DMS79 treated with DMSO at 0.1 percent for 48 hours (cell line): Measurements from ENCODE around the gene RNASE13.

Experiments
- DNase-seq: peaks from one replicate; lab custom pipeline; 2025; lab: John Stamatoyannopoulos, UW

The RNASE13 gene

DNA sequence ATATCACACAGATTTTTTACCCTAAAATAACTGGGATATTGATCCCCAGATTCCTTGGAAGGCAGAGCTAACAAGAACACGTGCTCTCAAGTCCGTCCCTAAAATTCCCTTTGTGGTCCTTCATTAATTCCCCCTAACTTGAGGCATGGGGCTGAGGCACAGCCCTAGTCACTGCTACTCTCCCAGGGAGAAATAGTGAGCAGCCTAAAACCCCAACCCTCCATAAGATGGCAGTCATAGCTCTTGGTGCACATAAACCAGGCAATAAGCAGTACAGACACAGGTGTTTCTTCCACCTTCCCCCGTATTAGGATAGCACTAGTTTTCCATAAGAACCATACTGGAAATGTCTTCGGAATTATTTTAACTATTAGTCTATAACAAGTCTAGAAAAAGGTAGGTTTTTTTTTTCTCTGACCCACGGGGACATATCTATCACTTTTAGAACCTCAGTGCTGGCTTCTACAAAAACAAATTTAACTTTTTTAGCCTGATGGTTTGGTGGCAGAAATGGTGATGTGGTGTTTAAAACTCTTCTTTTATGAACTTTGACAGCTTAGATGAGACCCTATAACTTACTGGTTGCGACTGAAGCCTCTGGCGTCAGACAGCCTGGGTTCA, 32.4 kb upstream of the RNASE13 start:
- DNase-seq, result peak; percentile 53

DNA sequence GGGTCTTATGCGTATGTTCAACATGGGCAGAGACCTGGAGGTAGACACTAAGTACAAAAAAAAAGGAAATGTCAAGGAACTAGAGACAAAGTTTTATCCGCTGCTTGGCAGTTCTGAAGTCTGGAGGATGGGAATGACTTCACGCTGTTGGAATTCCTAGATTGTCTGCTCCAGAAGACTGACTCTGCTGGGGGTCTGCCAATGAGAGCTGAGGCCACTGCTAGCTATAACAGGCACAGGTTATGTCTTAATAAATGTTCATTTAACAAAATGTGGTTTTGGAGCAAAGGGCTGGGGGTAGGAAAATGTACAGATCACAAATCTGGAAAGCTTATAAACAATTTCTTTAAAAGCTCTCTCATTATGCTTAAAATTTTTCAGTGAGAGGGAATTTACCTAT, 28.9 kb upstream of the RNASE13 start:
- no peak for DNase-seq

GRCh38 chr14:21061347-21061668, 26.7 kb upstream of the RNASE13 start:
- no peak for DNase-seq

- DNase-seq, result no peak
Observed at GRCh38 chr14:21060614-21061346, 26.2 kb upstream of the RNASE13 start.

- DNase-seq, result no peak
Observed at GRCh38 chr14:21059842-21060613, 25.4 kb upstream of the RNASE13 start.

DNA sequence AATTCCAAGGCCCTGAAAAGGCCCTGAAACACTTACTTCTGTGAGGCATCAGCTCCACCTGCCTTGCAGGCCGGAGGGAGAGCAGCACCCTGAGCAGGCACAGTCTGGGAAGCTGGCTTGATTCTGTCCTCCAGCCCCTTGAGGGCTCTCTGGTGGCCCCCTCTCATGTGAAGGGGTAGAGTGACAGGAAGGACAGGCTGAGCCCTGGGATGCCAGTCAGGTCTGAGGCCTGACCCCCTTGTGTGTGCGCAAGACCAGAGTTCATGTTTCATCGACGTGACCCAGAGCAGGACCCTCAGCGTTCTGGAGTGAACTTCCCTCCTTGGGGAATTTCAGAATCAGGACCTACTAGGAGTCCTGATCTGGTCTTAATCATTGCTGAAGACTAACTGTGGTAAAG, 24.3 kb upstream of the RNASE13 start:
- DNase-seq, result no peak

GRCh38 chr14:21057803-21058675, 23.4 kb upstream of the RNASE13 start, which contains the start of gene RNASE8:
RNASE8 (plus strand) TSS chr14:21057822; CDS start chr14:21057893, 71 bp downstream.
- no peak for DNase-seq

- DNase-seq, result no peak
Observed at GRCh38 chr14:21056520-21057163, 22.0 kb upstream of the RNASE13 start.

GRCh38 chr14:21055432-21056117, 21.0 kb upstream of the RNASE13 start:
- DNase-seq, result no peak

- DNase-seq, result no peak
Observed at GRCh38 chr14:21054768-21055145, 20.1 kb upstream of the RNASE13 start.

- DNase-seq, result no peak
Observed at GRCh38 chr14:21054123-21054767, 19.6 kb upstream of the RNASE13 start.

DNA sequence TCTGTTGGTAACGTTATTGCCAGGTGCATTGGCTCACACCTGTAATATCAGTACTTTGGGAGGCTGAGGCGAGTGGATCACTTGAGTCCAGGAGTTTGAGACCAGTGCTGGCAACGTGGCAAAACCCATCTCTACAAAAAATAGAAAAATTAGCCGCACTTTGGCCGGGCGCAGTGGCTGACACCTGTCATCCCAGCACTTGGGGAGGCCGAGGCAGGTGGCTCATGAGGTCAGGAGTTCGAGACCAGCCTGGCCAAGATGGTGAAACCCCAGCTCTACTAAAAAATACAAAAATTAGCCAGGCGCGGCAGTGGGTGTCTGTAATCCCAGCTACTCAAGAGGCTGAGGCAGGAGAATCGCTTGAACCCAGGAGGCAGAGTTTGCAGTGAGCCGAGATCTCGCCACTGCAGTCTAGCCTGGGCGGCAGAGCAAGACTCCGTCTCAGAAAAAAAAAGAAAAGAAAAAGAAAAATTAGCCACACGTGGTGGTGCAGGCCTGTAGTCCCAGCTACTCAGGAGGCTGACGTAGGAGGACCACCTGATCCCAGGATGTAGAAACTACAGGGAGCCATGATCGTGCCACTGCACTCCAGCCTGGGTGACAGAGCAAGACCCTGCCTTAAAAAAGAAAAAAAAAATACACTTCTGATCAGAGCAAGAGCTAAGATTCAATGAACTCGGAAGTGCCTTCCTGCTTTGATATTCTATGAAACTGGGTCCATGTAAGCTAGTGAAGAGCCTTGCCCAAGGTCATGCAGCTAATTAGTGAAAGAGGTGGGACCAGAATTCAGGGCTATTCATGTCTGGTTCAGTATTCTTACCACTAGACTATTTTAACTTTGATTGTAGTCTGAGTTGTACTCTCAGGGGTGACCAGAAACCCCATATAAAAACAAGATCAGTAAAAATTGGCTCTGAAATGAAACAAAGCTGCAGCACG, 18.8 kb upstream of the RNASE13 start:
- no peak for DNase-seq

DNA sequence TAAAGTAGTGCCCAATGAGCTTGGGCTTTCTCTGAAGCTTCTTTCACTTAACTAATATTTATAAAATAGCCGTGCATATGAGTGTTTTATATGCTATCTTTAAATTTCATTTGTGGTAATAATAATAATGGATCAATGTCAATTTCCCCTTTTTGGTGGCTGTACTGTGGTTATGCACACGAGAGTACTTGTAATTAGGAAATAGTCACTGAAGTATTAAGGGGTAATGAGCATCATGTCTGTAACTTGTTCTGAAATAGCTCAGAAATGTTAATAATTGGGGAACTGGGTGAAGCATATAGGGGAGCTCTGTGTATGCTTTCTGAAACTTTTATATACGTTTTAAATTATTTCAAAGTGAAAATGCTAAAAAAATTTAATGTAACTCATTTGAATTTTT, 16.0 kb upstream of the RNASE13 start:
- DNase-seq, result no peak

GRCh38 chr14:21049271-21049673, 14.7 kb upstream of the RNASE13 start:
- no peak for DNase-seq

- no peak for DNase-seq
Observed at GRCh38 chr14:21048638-21049037, 14.0 kb upstream of the RNASE13 start.

DNA sequence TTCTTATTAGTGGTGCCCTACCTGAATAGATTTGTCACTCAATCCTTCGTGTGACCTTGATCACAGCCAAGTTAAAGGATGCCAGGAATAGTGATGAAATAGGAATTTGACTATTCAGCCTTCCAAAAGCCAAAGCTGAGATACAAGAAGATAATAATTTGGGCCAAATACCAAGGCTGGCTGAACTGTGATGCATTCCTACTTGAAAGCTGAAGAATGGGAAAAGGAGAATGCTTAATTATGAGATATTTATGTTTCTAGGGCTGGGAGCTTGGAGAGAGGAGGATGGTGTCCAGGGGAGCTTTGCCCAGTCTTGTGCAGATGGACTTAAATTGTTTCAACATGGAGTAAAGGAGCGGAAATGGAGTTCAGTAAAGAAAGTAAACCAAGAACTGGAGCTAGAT, 12.8 kb upstream of the RNASE13 start:
- DNase-seq, result no peak

DNA sequence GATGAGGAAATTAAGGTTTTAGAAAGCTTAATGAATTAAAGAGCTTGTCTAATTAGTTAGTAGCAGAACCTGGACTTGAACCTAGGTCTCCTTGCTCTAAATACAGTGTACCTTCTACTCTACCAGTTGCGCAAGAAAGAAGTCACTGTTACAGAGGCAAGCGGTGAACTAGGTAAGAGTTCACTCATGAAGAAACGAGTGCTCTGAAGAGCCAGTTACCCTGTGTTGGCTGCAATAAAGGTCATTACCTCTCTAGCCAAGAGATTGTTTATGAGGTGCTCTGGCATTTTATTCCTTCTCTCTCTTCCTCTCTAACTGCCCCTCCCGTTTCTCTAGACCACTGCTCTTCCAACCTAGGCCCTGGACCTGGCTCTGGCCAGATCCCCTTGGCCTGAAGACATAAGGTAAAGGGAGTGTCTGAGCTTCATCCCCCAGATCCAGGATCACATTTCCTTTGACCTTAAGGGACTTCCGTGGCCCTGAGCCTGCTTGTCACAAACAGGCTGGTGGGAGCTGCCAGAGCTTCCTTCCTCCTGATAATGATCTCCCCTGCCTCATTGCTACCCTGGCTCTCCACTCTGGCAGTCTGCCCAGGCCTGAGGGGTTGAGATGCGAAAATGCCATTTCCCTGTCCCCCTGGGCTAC, 9.5 kb upstream of the RNASE13 start:
- DNase-seq, result peak; percentile 67

DNA sequence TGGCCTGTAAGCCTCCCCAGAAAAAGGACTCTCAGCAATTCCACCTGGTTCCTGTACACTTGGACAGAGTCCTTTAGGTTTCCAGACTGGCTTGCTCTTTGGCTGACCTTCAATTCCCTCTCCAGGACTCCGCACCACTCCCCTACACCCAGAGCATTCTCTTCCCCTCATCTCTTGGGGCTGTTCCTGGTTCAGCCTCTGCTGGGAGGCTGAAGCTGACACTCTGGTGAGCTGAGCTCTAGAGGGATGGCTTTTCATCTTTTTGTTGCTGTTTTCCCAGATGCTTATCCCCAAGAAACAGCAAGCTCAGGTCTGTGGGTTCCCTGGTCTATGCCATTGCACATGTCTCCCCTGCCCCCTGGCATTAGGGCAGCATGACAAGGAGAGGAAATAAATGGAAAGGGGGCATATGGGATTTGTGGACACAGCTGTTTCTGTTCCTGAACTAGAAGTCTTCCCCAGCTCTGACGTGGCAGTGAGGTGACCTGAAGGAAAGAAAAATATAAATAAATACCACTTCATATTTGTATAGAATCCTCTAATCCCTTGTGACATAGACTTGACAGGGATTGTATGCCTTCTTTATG, 8.9 kb upstream of the RNASE13 start:
- no peak for DNase-seq

DNA sequence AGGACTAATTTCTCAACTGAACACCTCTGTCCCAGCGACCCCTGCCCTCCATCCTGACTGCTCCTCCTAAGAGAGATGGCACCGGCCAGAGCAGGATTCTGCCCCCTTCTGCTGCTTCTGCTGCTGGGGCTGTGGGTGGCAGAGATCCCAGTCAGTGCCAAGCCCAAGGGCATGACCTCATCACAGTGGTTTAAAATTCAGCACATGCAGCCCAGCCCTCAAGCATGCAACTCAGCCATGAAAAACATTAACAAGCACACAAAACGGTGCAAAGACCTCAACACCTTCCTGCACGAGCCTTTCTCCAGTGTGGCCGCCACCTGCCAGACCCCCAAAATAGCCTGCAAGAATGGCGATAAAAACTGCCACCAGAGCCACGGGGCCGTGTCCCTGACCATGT, 8.3 kb upstream of the RNASE13 start:
- peak; percentile 25 for DNase-seq
